Stimulated activated naive CD8-positive, alpha-beta T cell treated with anti-CD3 and anti-CD28 coated beads, Interleukin-15, amount 100 ng/mL, for 72 hours (primary cell): Measurements from ENCODE around the gene FOXRED2.
"Not testable (repeated sequence)": the region's sequence is repeated elsewhere in the genome, so short reads cannot be mapped to it uniquely, and the experiment has no call there.

ENCODE experiments used
- ATAC-seq: fragments of 150-1000 bp; cut with Tn5 transposase; 2 replicates; pipeline ENCODE4 v1.10.0; 2021; ENCODE audit warnings: mild to moderate bottlenecking, moderate library complexity
- DNase-seq, 2 donors: peaks; one replicate each; pipeline ENCODE4 v3.0.0; 2021 to 2022
- H3K27ac Mint-ChIP-seq, 2 donors: one replicate each; pipeline ENCODE4 v1.8.0; 2022; ENCODE audit warnings: mild to moderate bottlenecking in 2 of 2, mixed read lengths in 2 of 2, moderate library complexity in 2 of 2
- H3K27me3 Mint-ChIP-seq: one replicate; pipeline ENCODE4 v1.8.0; 2022; ENCODE audit warnings: mixed read lengths
- H3K4me1 Mint-ChIP-seq: one replicate; pipeline ENCODE4 v1.8.0; 2022; ENCODE audit warnings: mild to moderate bottlenecking, mixed read lengths
- H3K4me3 Mint-ChIP-seq, 2 donors: one replicate each; pipeline ENCODE4 v1.8.0; 2022; ENCODE audit warnings: mild to moderate bottlenecking in 2 of 2, mixed read lengths in 2 of 2, moderate library complexity in 1 of 2
- H3K9me3 Mint-ChIP-seq, 2 donors: one replicate each; pipeline ENCODE4 v1.8.0; 2022; ENCODE audit warnings: mixed read lengths in 2 of 2

The FOXRED2 gene

DNA sequence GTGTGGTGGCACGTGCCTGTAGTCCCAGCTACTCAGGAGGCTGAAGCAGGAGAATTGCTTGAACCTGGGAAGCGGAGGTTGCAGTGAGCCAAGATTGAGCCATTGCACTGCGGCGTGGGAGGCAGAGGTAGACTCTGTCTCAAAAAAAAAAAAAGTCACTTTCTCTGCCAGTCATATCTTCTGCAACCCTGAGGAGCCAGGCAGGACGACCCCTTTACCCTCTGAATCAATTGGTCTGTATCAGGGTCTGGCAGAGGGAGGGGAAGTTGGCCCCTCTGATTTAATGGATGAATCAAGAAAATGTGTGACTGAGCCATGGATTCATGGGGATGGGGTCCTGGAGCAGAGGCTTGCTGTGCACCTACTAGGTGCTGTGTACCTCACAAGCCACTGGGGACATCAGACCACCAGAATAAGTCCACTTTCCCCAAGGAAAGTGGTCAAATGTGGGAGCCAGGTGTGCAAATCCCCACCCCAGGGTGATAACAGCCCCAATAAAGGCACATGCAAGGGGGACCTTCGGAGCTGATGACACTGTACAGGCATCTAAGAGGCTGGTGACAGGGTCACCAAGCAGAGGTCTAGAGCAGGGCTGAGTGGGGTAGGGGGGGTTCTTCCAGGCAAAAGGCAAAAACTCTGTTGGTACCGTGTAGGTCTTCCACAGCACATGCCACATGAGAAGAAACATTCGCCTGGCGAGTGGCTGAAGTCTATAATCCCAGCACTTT is 54.4 kb downstream of the FOXRED2 start:
- peaks cover 61% of the 10 kb centered on the region for H3K4me1 Mint-ChIP-seq
- DNase-seq, result peak in 1 of 2 donors; percentile 46

DNA sequence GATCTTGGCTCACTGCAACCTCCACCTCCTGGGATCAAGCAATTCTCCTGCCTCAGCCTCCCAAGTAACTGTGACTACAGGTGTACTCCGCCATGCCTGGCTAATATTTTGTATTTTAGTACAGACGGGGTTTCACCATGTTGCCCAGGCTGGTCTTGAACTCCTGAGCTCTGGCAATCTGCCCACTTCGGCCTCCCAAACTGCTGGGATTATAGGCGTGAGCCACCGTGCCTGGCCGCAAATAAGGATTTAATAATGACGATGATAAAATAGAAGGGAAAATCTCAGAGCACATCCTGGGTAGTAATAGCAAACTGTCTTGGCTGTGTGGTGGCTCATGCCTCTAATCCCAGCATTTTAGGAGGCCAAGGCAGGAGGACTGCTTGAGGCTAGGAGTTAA is 55.9 kb downstream of the FOXRED2 start:
- not testable (repeated sequence) for H3K27me3 Mint-ChIP-seq
- peak overlapping the region; percentile 4 to 52 for H3K4me3 Mint-ChIP-seq

More for the DNA sequence above, 54.4 kb downstream of the FOXRED2 start:
- Mint-ChIP-seq H3K27me3 (no peaks in the 10 kb centered on the region), H3K27ac (peak overlapping the region; percentile 85 to 94), H3K9me3 (no peaks in the 10 kb centered on the region), H3K4me3 (peak overlapping the region; percentile 49 to 59)
- ATAC-seq, result peak; percentile 11

DNA sequence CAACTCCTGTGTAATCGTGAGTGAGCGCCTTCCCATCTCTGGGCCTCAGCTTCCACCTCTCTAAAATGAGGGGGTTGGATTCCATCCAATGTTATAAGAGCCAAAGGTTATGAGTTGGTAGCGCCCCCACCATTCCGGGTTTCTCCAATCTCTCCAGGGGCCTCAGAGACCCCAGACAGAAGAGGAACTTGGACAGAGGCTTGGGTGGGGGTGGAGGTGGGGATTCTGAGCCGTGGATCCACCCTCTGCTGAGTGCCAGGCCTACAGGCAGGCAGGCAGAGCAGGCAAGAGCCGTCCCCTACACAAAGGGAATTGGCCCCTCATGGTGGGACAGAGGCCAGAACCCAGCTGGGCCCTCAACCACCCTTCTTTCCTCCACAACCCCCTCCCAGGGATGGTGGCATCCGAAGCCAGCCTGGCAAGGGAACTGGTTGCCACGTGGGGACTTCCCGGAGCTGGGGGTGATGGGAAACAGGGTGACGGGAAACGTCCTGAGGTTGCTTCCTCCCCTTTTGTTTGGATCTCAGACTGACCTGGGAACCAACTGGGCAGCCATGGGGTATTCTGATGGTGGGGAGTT is 57.2 kb downstream of the FOXRED2 start:
- ATAC-seq, result no peak
- no peak overlapping the region for H3K27ac Mint-ChIP-seq
- H3K4me1 Mint-ChIP-seq, result peaks cover 57% of the 10 kb centered on the region
- no peak overlapping the region for H3K4me3 Mint-ChIP-seq
- H3K27me3 Mint-ChIP-seq, result no peaks in the 10 kb centered on the region
- no peak for DNase-seq
- H3K9me3 Mint-ChIP-seq, result no peaks in the 10 kb centered on the region

More for the DNA sequence above, 55.9 kb downstream of the FOXRED2 start:
- not testable (repeated sequence) for H3K9me3 Mint-ChIP-seq, ATAC-seq, DNase-seq
- Mint-ChIP-seq H3K27ac (peak overlapping the region; percentile 85 to 94), H3K4me1 (peaks cover 57% of the 10 kb centered on the region)

DNA sequence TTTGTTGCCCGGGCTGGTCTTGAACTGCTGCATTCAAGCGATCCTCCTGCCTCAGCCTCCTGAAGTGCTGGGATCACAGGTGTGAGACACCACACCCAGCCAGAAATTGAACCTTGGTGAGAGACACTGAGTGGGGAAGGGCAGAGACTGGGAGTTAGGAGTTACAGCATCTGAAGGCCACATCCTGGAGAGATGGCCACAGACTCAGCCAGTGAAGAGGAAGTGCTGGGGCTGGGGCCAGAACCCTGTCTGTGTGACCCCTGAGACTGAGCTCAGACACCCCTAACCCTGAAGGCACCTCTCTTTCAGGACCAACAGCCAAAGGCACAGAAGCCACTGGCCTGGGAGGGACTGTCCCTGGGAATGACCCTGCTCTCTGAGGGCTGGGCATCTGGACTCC is 59.2 kb downstream of the FOXRED2 start:
- H3K4me1 Mint-ChIP-seq, result peaks cover 48% of the 10 kb centered on the region

DNA sequence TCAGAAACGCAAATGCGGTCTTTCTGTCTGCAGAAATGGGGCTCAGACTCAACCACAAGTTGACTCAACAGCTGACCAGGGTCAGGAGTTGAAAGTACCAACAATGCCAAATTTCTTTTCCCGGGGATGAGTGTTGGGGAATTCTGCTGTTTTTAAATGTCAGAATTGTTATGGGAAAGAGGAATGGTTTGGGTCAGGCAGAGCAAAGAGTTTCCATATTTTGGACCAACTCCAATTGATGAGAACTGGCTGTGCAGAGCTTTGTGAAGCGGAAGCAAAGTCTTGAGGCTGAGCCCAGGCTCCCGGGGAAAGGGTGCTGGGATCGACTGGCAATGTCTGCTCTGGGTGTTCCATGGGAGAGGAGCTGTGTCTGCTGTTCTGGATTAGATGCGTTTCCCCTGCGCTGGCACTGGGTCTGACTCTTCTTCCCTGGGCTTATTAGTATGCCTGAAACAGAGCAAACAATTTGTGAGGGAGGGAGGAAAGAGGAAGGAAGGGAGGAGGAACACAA is 61.6 kb downstream of the FOXRED2 start:
- H3K4me3 Mint-ChIP-seq, result no peak overlapping the region
- no peak for ATAC-seq
- H3K9me3 Mint-ChIP-seq, result no peaks in the 10 kb centered on the region
- peaks cover 31% of the 10 kb centered on the region for H3K4me1 Mint-ChIP-seq
- H3K27me3 Mint-ChIP-seq, result no peaks in the 10 kb centered on the region
- no peak overlapping the region for H3K27ac Mint-ChIP-seq
- DNase-seq, result no peak

More for the DNA sequence above, 59.2 kb downstream of the FOXRED2 start:
- ATAC-seq (no peak), DNase-seq (no peak)
- H3K9me3 Mint-ChIP-seq, result no peaks in the 10 kb centered on the region
- H3K4me3 Mint-ChIP-seq, result no peak overlapping the region
- no peak overlapping the region for H3K27ac Mint-ChIP-seq
- H3K27me3 Mint-ChIP-seq, result no peaks in the 10 kb centered on the region

DNA sequence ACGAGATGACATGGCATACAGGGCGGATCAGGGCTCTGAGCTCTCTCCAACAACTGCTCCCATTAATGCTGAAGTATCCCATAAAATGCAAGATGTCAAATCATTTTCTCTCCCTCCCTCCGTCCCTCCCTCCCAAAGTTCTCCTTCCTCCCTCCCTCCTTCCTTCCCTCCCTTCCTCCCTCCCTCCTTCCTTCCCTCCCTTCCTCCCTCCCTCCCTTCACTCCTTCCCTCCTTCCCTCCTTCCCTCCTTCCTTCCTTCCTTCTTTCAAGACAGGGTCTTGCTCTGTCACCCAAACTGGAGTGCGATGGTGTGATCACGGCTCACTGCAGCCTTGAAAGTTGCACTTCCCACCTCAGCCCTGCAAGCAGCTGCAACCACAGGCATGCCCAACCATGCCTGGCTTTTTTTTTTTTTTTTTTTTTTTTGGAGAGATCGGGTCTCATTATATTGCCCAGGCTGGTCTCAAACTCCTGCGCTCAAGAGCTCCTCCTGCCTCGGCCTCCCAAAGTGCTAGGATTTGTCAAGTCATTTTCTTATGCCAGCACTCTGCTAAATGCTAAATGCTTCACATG is 63.6 kb downstream of the FOXRED2 start:
- H3K4me3 Mint-ChIP-seq, result no peak overlapping the region
- no peak for ATAC-seq
- H3K27me3 Mint-ChIP-seq, result no peaks in the 10 kb centered on the region
- DNase-seq, result no peak
- H3K27ac Mint-ChIP-seq, result no peak overlapping the region
- peaks cover 39% of the 10 kb centered on the region for H3K4me1 Mint-ChIP-seq
- no peaks in the 10 kb centered on the region for H3K9me3 Mint-ChIP-seq

DNA sequence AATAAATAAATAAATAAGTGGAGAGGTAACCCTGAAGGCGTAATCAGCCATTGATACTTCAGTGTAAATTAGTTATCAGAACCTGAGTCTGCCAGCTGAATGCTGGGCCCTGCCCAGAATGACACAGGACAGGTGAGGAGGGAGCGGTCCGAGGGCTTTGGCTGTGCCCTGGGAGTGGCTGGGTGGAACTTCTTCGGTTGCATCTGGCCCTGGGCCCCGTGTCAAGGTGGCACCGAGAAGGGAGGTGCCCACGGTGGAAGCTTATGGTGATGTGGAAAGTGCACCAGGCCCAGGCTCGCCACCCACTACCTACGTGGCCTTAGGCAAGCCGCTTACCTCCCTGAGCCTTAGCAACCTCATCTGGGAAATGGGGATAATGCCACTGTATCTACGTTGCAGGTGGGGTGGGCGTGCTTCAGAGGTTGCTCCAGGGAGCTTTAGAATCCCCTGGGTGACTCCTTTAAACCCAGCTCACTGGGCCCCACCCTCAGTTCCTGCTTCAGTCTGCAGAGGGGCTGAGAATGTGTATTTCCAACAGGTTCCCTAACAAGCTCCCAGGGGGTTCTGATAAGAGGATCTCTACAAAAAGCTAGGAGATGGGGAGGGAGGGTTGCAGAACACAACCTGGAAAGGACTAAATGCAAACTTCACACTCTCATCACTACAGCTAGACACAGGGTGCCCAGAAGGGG is 64.2 kb downstream of the FOXRED2 start:
- Mint-ChIP-seq H3K4me1 (peaks cover 36% of the 10 kb centered on the region), H3K9me3 (no peaks in the 10 kb centered on the region), H3K27me3 (no peaks in the 10 kb centered on the region), H3K27ac (no peak overlapping the region), H3K4me3 (no peak overlapping the region)
- ATAC-seq (no peak), DNase-seq (no peak)

DNA sequence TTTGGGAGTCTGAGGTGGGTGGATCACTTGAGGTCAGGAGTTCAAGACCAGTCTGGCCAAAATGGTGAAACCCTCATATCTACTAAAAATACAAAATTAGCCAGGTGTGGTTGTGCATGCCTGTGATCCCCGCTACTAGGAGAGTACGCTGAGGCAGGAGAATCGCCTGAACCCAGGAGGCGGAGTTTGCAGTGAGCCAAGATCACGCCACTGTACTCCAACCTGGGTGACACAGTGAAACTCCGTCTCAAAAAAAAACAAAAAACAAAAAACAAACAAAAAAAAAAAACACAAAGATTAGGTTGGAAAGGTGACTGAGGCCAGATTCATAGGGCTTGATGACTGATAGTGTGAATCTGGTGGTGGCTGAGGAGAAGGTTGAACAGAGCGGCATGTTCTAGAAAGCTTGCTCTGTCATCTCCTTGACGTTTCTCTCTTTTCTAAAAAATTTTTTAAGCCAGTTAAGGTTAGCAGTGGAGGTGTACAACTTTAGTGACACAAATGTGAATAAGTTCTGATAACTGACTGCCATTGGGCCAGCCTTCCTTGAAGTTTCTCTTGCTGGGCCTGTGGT is 66.3 kb downstream of the FOXRED2 start:
- Mint-ChIP-seq H3K27ac (no peak overlapping the region), H3K27me3 (no peaks in the 10 kb centered on the region), H3K4me3 (no peak overlapping the region), H3K4me1 (peaks cover 44% of the 10 kb centered on the region), H3K9me3 (no peaks in the 10 kb centered on the region)
- no peak for DNase-seq
- no peak for ATAC-seq

DNA sequence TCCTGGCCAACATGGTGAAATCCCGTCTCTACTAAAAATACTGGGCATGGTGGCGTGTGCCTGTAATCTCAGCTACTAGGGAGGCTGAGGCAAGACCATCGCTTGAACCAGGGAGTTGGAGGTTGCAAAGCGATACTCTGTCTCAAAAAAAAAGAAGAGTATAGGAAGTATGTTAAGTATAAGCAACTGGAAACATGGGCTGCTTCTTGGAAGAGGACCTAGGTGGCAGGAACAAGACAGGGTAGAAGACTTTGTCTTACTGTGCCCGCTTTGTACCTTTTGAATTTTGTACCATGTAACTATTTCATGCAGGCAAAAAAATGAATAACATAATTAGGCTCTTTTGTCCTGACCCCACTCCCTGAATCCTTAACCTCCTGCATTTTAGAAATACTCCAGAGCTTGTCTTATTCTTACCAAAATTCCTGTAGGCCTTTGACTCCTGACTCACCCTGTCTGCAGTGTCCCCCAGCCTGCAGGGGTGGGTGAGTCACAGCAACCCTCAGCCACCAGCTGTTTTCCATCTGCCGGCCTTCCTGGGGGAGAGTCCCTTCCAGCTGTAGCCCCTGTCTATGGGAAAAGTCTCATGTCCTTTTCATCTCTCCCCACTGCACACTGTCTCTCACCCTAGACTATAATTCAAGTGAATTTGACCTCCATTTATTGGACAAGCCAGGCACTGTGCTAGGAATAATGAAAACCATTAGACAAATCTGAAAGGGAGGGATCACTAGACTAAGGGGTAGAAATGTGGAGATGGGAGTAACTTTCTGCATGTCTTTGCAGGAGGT is 67.2 kb downstream of the FOXRED2 start:
- ATAC-seq, result no peak
- H3K27ac Mint-ChIP-seq, result peak overlapping the region in 1 of 2 donors; percentile 34
- DNase-seq, result no peak
- H3K4me1 Mint-ChIP-seq, result peaks cover 47% of the 10 kb centered on the region
- H3K27me3 Mint-ChIP-seq, result no peaks in the 10 kb centered on the region
- no peak overlapping the region for H3K4me3 Mint-ChIP-seq
- H3K9me3 Mint-ChIP-seq, result no peaks in the 10 kb centered on the region
